ENCODE results near the gene MZB1.
"Not testable (repeated sequence)": the region's sequence is repeated elsewhere in the genome, so short reads cannot be mapped to it uniquely, and the experiment has no call there.

Gene MZB1

DNA sequence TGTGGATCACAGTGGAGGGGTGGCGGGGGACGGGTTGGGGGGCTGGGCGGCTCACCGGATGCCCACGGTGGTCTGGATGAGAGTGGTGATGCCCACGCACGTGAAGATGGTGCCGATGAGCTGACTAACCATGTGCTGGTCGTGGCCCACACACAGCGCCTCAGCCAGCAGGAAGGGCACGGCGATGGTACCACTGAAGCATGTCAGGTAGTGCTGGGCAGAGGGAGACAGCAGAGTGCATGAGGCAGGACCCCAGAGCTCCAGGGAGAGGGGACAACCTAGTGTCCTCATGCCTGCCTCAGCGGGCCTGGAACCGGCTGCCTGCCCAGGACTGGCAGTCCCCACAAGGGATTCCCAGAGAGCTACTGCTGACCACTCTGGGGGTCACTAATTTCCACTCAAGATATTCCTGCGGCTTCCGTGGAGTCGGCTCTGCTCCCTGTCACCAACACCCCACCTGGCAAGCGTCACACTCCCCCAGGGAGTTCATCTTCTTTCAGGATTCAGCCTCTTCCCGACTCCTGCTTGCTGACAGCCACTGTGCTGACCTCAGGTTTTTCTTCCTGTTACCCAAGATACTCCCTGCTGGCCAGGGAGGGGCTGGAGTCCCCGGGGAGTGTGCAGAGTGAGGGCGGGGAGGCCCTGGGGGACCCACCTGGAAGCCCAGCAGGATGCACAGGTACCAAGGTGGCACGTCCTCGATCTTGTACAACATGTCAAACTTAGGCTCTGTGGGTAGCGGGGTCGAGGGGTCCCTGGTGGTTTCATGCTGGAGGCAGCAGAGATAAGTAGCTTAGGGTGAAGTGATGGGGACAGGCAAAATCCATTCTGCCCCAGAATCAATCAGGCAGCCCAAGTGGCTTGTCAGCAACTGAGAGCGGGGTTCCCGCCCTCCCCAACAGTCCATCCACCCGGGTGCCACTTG is 7.6 kb downstream of the MZB1 start:
- H3K27ac ChIP-seq = peak overlapping the region in 5 of 21 experiments; percentile 4 to 93 (median 84)

DNA sequence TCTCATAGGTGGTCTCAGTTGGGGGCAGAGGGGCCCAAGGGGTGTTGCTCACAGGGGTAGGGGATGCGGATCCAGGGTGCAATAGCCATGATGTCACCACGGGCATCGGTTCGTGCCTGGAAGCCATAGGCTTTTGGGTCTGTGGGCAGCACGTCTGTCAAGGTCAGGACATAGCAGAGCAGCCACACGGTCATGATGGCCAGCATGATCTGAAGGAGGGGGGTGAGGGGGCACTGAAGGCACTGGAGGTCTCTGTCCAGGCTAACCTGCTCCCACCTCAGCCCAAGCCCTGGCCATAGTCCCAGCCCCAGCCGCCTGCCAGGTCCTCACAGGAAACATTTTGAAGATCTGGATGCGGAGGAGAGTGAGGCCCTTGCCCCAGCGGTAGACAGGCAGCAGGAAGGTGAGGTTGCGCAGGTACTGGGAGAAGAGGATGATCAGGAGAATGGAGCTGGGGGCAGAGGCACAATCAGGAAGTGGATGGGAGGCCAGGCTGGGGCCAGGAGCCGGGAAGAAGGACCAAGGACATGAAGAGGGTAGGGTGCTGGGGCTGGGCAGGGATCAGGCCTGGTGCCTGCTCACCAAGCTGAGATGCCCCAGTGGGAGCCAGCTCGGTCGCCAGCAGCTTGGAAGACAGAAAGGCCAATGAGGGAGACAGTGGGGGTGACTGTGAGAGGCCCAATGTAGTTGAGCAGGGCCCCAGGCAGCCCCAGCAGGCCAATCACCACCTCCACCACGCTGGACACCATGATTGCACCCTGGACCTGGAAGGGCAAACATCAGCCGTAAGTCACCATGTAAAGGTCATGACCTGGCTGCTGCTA is 9.9 kb downstream of the MZB1 start:
- Histone ChIP-seq H3K4me3 (no peak overlapping the region), H3K27ac (no peak overlapping the region)

More for the DNA sequence above, 7.6 kb downstream of the MZB1 start:
- no peak overlapping the region for H3K4me3 ChIP-seq

DNA sequence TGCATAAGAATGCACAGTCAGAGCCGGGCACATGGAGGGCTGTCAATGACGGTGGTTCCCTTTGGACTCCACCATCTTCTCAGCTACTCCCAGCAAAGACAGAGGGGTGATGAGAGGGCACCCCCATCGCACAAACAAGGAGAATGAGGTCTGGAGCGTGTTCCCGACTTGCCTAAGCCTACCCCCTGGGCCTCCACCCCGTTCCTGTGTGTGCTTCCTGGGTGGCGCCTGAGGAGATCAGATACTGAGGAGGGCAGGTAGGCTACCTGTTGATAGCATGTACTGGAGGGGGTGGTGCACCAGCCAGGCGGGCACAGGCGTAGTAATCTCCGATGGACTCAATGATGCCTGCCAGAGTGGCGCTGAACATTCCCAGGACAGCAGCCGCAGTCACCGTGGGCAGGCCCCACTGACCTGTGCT is 10.8 kb downstream of the MZB1 start:
- H3K27ac ChIP-seq = no peak overlapping the region
- H3K4me3 ChIP-seq = no peak overlapping the region

DNA sequence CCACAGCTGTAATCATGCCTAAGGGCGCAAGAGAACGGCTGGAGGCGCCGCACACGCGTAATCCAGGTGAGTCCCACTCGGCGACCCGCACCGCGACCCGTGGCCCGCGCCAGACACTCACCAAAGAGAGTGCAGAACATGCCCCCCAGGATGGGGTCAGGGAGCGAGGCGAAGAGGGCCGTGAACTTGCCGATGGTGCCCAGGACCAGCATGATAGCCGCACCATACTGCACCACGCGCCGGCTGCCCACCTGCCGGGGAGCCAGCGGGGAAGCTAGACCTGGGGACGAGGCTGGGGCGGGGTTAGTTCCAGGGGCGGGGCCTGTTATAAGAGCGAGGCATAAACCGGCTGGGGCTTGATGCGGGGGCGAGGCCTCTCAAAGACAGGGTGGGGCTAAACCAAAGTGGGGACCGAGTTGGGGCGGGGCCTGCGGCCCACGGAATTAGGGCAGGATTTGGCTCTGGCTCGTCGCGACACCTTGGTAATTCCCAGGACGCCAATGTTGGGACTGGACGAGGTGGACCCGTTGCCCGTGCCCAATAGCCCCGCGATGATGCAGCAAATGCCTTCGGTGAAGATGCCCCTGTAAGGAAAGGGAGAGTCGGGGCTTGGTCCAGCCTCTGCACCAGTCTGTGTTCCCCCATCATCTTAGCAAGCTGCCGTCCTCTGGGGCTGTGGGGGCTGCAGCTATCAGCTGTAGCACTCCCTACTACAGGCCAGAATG is 11.4 kb downstream of the MZB1 start:
- no peak overlapping the region for H3K27ac ChIP-seq

DNA sequence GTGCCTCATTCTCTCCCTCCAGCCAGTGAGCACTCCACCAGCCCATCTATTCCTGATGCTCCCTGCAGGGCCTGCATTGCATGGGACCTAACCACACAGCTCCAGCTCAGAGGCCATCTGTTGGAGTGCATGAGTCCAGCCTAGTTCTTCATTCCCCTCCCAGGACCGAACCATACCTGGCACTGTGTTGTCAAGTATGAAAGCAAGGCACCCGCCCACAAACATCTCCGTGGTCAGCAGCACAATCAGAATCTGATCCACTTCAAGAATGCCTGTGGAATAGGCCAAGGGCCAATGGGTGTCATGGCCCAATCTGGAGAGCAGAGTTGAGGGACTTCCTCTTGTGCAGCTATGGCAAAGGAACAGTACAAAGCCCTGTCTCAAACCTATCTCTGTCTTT is 12.5 kb downstream of the MZB1 start:
- Histone ChIP-seq H3K27ac (no peak overlapping the region), H3K4me3 (no peak overlapping the region)

More for the DNA sequence above, 11.4 kb downstream of the MZB1 start:
- no peak overlapping the region for H3K4me3 ChIP-seq

DNA sequence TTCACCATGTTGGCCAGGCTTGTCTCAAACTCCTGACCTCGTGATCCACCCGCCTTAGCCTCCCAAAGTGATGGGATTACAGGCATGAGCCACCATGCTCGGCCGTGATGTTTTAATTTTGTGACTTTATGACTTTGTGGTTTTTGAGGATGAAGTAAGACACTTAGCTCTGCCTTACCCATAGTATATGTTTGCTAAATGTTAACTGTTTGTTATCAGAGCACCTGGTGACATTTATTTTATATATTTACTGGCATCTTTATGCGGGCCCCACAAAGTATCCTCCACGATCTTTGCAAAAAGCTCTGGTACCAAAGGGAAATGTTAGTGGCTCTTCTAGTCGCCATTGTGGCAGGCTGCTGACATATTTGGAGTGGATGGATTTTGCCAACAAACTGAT is 13.3 kb downstream of the MZB1 start:
- Histone ChIP-seq H3K4me3 (no peak overlapping the region), H3K27ac (no peak overlapping the region)

DNA sequence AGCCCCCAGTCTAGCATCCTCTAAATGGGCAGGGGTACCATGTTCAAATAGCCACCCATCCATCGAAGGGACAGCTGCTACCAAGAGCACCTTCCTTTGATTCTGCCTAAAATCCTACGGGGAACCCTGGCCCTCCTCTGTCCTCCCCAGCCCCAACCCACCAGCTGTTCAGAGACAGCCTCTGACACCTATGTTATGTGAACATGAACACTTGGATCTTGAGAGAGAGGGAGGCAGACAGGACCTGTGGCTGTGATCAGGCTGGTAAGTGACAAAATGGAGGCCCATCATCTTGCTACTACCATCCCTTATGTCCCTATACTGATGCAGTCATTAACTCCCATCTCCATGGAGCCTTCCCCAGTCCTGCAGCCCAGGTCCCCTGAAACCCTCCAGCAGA is 14.8 kb downstream of the MZB1 start:
- no peak overlapping the region for H3K27ac ChIP-seq

DNA sequence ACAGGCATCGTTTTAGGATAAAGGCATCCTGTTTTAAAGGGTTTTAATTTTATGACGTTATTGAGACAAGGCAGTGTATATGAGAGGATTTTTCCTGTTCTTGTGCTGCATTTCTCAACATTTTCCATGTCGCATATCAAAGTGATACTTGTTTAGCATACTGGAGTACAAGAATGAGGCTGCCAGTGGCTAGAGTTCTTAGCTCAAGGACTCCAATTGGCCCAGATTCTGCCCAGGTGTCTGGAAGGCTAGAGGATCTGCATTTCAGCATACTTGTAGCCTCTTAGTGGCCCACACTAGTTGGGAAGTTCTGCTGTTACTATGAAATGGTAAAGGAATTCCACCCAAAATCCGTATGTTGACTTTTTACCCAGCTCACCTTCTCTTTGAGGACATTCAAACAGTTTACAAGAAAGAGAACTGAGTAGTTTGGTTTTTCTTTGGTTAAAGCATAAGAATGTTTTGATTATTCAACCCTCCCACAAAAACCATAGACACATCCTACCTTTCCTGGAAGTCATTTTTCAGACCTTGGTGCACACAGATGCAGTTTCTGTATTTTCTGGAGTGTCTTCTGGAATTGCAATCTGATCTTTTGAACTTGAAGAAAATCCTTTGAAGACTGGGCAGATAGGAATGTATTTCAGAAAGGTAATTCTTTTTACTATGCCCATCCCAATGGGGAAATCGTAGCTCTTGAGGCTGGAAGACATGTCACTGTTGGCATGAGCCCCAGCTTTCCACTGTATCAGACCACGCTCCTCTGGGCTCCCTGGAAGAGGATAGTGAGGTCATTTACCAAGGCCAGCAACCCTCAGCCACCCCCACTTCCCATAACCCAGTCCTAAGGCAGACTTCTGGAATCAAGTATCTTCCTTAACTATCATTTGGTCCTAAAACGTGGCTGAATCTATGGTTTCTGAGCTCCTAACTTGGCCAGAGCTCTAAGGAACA is 18.0 kb downstream of the MZB1 start:
- H3K27ac ChIP-seq = no peak overlapping the region
- H3K4me3 ChIP-seq = no peak overlapping the region

More for the DNA sequence above, 14.8 kb downstream of the MZB1 start:
- H3K4me3 ChIP-seq = no peak overlapping the region

DNA sequence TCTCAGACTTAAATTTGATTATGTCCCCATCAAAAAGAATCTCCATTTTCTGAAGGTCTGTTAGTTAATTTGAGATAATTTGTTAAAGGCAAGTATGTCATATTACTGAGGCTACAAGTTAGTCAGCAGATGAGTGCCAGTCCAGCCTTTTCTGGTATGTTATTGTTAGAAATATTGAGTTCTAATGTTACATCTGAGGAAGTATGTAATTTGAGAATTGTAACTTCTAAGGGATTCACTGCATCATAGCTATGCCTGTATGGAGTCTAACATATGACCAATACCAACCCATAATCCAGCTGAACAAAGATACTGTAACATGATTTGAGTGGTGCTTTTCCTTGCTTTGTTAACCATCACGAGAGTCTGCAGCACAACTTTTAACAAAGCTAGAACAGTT is 20.5 kb downstream of the MZB1 start:
- Histone ChIP-seq H3K4me3 (no peak overlapping the region), H3K27ac (no peak overlapping the region)

DNA sequence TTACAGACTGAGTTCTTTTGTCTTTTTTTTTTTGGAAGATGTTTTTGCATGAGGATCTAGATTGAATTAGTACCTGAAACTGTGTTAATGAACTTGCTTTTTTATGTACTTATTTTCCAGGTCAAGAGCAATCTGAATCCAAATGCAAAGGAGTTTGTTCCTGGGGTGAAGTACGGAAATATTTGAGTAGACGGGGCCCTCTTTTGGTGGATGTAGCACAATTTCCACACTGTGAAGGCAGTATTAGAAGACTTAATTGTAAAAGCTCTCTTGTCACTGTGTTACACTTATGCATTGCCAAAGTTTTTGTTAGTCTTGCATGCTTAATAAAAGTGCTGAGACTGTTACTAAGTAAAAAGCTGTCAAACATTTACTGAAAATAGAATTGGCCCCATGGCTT is 21.1 kb downstream of the MZB1 start:
- Histone ChIP-seq H3K27ac (no peak overlapping the region), H3K4me3 (no peak overlapping the region)

DNA sequence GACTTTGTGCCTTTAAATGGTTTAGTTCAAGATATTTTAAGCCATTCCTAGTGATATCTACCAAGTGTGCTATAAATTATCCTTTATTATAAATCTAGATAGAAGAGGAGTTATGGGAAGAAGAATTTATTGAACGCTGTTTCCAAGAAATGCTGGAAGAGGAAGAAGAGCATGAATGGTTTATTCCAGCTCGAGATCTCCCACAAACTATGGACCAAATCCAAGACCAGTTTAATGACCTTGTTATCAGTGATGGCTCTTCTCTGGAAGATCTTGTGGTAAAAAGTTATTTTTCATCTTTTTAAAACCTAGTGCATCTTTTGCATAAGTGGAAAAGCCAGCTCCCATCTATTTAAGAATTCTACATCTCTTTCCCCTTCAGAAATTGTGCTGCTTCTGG is 25.2 kb downstream of the MZB1 start:
- H3K4me3 ChIP-seq = no peak overlapping the region
- H3K27ac ChIP-seq = peak overlapping the region in 4 of 21 experiments; percentile 10 to 39 (median 20)

DNA sequence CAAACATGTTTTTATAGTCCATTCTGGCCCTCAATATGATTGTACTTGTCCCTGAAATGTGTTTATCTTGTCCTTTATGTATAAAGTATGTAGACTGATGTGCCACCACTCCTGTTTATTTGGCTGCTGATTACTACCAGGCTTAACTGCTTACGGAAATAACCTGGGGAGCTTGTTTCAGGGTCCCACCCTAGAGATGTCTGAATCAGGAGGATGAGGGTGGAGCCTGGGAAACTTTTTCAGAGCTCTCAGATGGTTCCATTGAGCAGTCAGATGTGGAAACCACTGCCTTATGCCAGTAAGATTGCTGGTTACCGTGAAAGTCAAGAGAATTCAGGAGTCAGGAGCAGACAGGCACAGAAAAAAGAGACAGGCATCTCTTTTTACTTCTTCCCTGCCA is 25.8 kb downstream of the MZB1 start:
- Histone ChIP-seq H3K4me3 (no peak overlapping the region), H3K27ac (peak overlapping the region in 4 of 21 experiments; percentile 10 to 39 (median 20))

DNA sequence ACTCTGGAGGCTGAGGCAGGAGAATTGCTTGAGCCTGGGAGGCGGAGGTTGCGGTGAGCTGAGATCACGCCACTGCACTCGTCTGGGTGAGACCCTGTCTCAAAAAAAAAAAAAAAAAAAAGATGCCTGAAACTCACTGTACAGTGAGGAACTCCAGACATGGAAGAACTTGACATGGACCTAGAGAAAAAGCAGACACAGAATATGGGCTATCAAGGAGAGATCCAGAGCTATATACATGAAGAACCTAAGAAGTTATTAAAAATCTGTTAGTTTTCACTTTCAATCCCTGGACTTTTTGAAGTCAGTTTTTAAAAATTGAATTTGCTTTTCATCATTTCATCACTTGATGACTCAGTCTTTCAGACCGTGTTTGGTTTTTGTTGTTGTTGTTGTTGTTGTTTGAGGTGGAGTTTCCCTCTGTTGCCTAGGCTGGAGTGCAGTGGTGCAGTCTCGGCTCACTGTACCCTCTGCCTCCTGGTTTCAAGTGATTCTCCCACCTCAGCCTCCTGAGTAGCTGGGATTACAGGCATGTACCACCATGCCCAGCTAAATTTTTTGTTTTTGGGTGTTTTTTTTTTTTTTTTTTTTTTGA is 27.8 kb downstream of the MZB1 start:
- Histone ChIP-seq H3K27ac (no peak overlapping the region), H3K4me3 (no peak overlapping the region)

DNA sequence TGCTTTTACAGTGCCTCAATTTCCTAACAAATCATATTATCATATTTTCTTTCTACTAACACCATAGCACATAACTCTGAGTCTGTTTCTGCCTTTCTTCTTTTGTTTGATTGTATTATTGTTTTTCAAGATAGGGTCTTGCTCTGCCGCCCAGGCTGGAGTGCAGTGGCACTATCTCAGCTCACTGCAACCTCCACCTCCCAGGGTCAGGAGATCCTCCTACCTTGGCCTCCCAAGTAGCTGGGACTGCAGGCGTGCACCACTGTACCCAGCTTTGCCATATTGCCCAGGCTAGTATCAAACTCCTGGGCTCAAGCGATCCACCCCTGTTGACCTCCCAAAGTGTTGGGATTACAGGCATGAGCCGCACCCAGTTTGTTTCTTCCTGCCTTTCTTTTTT is 29.3 kb downstream of the MZB1 start:
- Histone ChIP-seq H3K27ac (no peak overlapping the region), H3K4me3 (no peak overlapping the region)

DNA sequence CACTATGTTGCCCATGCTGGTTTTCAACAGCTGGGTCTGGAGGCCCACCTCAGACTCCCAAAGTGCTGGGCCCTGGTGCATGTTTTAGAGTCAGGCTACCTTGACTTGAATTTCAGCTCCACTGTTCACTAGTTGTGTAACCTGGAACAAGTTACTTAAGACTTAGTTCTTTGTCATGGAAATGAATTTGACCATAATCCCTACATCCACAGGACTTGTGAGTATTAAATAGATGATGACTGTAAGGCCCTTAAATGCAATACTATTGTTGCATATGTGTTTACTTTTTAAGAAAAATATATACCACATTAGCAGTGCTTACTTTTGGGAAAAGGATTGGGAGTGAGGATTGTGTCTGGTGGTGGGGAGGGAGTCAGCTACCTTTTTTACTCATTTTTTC is 31.6 kb downstream of the MZB1 start:
- Histone ChIP-seq H3K27ac (no peak overlapping the region), H3K4me3 (no peak overlapping the region)

DNA sequence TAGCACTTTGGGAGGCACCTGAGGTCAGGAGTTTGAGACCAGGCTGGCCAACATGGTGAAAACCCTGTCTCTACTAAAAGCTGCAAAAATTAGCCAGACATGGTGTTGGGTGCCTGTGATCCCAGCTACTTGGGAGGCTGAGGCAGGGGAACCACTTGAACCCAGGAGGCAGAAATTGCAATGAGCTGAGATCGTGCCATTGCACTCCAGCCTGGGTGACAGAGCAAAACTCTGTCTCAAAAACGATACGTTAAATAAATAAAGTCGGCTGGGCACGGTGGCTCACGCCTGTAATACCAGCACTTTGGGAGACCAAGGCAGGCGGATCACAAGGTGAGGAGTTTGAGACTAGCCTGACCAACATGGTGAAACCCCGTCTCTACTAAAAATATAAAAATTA is 33.8 kb downstream of the MZB1 start:
- not testable (repeated sequence) for H3K4me3 ChIP-seq, H3K27ac ChIP-seq

DNA sequence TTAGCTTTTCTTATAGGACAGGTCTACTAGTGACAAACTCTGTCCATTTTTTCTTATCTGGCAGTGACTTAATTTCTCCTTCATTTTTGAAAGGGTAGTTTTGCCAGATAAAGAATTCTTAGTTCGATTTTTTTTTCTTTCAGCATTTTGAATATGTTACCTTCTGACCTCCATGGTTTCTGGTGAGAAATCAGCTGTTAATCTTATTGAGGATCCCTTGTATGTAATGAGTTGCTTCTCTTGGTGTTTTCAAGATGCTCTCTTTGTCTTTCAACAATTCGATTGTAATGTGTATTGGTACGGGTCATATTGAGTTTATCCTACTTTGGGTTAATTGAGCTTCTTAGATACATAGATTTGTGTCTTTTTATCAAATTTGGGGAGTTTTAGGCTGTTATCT is 35.5 kb downstream of the MZB1 start:
- Histone ChIP-seq H3K27ac (no peak overlapping the region), H3K4me3 (no peak overlapping the region)

DNA sequence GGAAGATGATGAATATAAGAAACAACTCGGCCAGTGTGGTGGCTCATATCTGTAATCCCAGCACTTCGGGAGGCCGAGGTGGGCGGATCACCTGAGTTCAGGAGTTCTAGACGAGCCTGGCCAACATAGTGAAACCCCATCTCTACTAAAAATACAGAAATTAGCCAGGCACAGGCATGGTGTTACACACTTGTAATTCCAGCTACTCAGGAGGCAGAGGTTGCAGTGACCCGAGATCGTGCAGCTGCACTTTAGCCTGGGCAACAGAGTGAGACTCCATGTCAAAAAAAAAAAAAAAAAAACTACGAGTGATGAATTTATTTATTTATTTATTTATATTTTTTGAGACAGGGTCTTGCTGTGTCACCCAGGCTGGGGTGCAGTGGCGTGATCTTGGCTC is 41.9 kb downstream of the MZB1 start:
- H3K4me3 ChIP-seq, H3K27ac ChIP-seq: not testable (repeated sequence)

DNA sequence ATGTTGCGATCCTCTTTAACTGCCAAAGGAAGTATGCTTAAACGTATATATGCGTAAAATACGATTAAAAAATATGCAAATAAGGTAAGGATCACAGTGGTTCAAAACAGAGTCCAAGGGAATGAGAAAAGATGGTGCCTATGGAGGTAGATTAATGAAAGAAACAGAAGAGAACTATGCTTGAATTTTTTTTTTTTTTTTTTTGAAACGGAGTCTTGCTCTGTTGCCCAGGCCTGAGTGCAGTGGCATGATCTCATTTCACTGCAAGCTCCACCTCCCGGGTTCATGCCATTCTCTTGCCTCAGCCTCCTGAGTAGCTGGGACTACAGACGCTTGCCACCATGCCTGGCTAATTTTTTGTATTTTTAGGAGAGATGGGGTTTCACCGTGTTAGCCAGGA is 44.3 kb downstream of the MZB1 start:
- not testable (repeated sequence) for H3K4me3 ChIP-seq, H3K27ac ChIP-seq

All from skin epidermis (tissue), 12 donors.